Tibial nerve (tissue), 4 donors: ENCODE data around the gene OPCML. TPM values are rescaled to one million over a fixed set of nuclear protein-coding genes. Genes with fewer than 3 reads are reported as not detected.

Experiments
- DNase-seq, 2 donors: peaks; one replicate each; pipeline ENCODE4 v3.0.0-alpha.2; 2019; ENCODE audit warnings: low spot score in 2 of 2
- H3K27ac ChIP-seq, 4 donors: fragments of 200-600 bp; sonication (generic) in 3 of 4; one replicate each; pipeline ENCODE4 v1.5.1; 2017 to 2019; ENCODE audit warnings: mild to moderate bottlenecking in 1 of 4
- H3K27me3 ChIP-seq, 2 donors: fragments of 200-600 bp; sonication (generic) in 1 of 2; one replicate each; pipeline versions ENCODE4 v1.5.1 to v1.6.0; 2017 to 2019
- H3K36me3 ChIP-seq, 3 donors: fragments of 200-600 bp; sonication (generic); one replicate each; pipeline ENCODE4 v1.5.1; 2018 to 2019
- H3K4me1 ChIP-seq, 4 donors: fragments of 200-600 bp; sonication (generic) in 3 of 4; one replicate each; pipeline ENCODE4 v1.5.1; 2017 to 2019
- H3K4me3 ChIP-seq, 4 donors: fragments of 200-600 bp; sonication (generic) in 3 of 4; one replicate each; pipeline ENCODE4 v1.5.1; 2017 to 2019; ENCODE audit warnings: mild to moderate bottlenecking in 1 of 4, moderate library complexity in 1 of 4
- H3K9me3 ChIP-seq, 4 donors: fragments of 200-600 bp; sonication (generic) in 3 of 4; one replicate each; pipeline ENCODE4 v1.5.1; 2017 to 2019
- CTCF ChIP-seq, 5 experiments: fragments of 200-600 bp in 3 of 5; fragments of 450-650 bp in 2 of 5; sonication (generic) in 3 of 5; IDR thresholded peaks; one replicate each; pipeline ENCODE4 v1.5.1; 2016 to 2019; ENCODE audit warnings: antibody characterized with exemption in 5 of 5, mild to moderate bottlenecking in 3 of 5, moderate library complexity in 2 of 5
- EP300 ChIP-seq, 2 donors: sonication (generic); formaldehyde crosslinking; IDR thresholded peaks; one replicate each; pipeline ENCODE4 v1.6.1; 2017; ENCODE audit warnings: antibody characterized with exemption in 2 of 2, mild to moderate bottlenecking in 1 of 2
- POLR2A ChIP-seq, 2 donors: fragments of 450-650 bp; IDR thresholded peaks; one replicate each; pipeline ENCODE4 v1.6.1; 2017; ENCODE audit warnings: antibody characterized with exemption in 2 of 2, mild to moderate bottlenecking in 2 of 2, moderate library complexity in 2 of 2
- WGBS, 2 donors: methylation state at CpG; one replicate each; pipeline ENCODE4 v1.1.5; 2018; 5-methylcytosine and 5-hydroxymethylcytosine counted together
- total RNA-seq, 4 donors: library from RNA; depleted of rRNA; stranded (reverse); fragments of >200 nt; gene quantifications; one replicate each; pipeline ENCODE4 v1.1.0, GENCODE V29; 2016

OPCML gene
- total RNA-seq, 4 donors from 2014 or later = 1.0 to 10.8 (median 1.9) TPM

GRCh38 chr11:133521502-133521901 is 10.8 kb downstream of the OPCML start:
- DNase-seq = no peak
- H3K4me3 ChIP-seq = no peak overlapping the region
- H3K36me3 ChIP-seq = no peaks in the 10 kb centered on the region
- 88 to 98% methylated on average over 2 of the region's 2 CpGs for WGBS, 2 donors
- no peaks in the 10 kb centered on the region for H3K4me1 ChIP-seq
- no peak overlapping the region for H3K27ac ChIP-seq
- TF ChIP-seq POLR2A (IDR thresholded peaks at IDR 0.05) = no peak
- TF ChIP-seq CTCF (IDR thresholded peaks at IDR 0.05) = no peak
- no peak for TF ChIP-seq EP300 (IDR thresholded peaks at IDR 0.05)
- no peaks in the 10 kb centered on the region for H3K9me3 ChIP-seq
- no peaks in the 10 kb centered on the region for H3K27me3 ChIP-seq

GRCh38 chr11:133520707-133521106 is 11.6 kb downstream of the OPCML start:
- no peaks in the 10 kb centered on the region for H3K4me1 ChIP-seq
- H3K36me3 ChIP-seq = no peaks in the 10 kb centered on the region
- H3K4me3 ChIP-seq = no peak overlapping the region
- H3K9me3 ChIP-seq = no peaks in the 10 kb centered on the region
- TF ChIP-seq EP300 (IDR thresholded peaks at IDR 0.05) (no peak), CTCF (IDR thresholded peaks at IDR 0.05) (no peak), POLR2A (IDR thresholded peaks at IDR 0.05) (no peak)
- no peak overlapping the region for H3K27ac ChIP-seq
- DNase-seq = no peak
- WGBS, 2 donors = 66 to 70% methylated on average over 7 of the region's 7 CpGs
- H3K27me3 ChIP-seq = no peaks in the 10 kb centered on the region

- H3K9me3 ChIP-seq = no peaks in the 10 kb centered on the region
- H3K27ac ChIP-seq = no peak overlapping the region
- H3K36me3 ChIP-seq = no peaks in the 10 kb centered on the region
- H3K27me3 ChIP-seq = no peaks in the 10 kb centered on the region
- TF ChIP-seq CTCF (IDR thresholded peaks at IDR 0.05) (no peak), EP300 (IDR thresholded peaks at IDR 0.05) (no peak), POLR2A (IDR thresholded peaks at IDR 0.05) (no peak)
- no peak for DNase-seq
- WGBS, 2 donors = 67 to 72% methylated on average over 3 of the region's 3 CpGs
- H3K4me3 ChIP-seq = no peak overlapping the region
- H3K4me1 ChIP-seq = no peaks in the 10 kb centered on the region
Observed at GRCh38 chr11:133519560-133519959, 12.7 kb downstream of the OPCML start.

GRCh38 chr11:133518702-133519264 is 13.5 kb downstream of the OPCML start:
- Histone ChIP-seq H3K36me3 (no peaks in the 10 kb centered on the region), H3K27me3 (no peaks in the 10 kb centered on the region), H3K4me1 (no peaks in the 10 kb centered on the region), H3K9me3 (no peaks in the 10 kb centered on the region), H3K4me3 (no peak overlapping the region), H3K27ac (no peak overlapping the region)
- no peak for TF ChIP-seq EP300 (IDR thresholded peaks at IDR 0.05)
- TF ChIP-seq POLR2A (IDR thresholded peaks at IDR 0.05) = no peak
- TF ChIP-seq CTCF (IDR thresholded peaks at IDR 0.05) = no peak
- no peak for DNase-seq
- WGBS, 2 donors = 61 to 74% methylated on average over 7 of the region's 7 CpGs

GRCh38 chr11:133516845-133517244 is 15.5 kb downstream of the OPCML start:
- DNase-seq = no peak
- WGBS, 2 donors = 42 to 53% methylated on average over 8 of the region's 8 CpGs
- Histone ChIP-seq H3K27me3 (no peaks in the 10 kb centered on the region), H3K4me1 (no peaks in the 10 kb centered on the region), H3K36me3 (no peaks in the 10 kb centered on the region), H3K9me3 (no peaks in the 10 kb centered on the region), H3K27ac (no peak overlapping the region), H3K4me3 (no peak overlapping the region)
- TF ChIP-seq CTCF (IDR thresholded peaks at IDR 0.05) = no peak
- no peak for TF ChIP-seq EP300 (IDR thresholded peaks at IDR 0.05)
- no peak for TF ChIP-seq POLR2A (IDR thresholded peaks at IDR 0.05)
